B cell (primary cell): Measurements from ENCODE around the gene SLC6A4. TPM values are rescaled to one million over a fixed set of nuclear protein-coding genes. Genes with fewer than 3 reads are reported as not detected.

Source experiments
- ATAC-seq: fragments of 200-7000 bp; cut with Tn5 transposase; one replicate; pipeline ENCODE4 v1.10.0; 2021; ENCODE audit warnings: low read depth, mild to moderate bottlenecking, moderate number of reproducible peaks, moderate library complexity
- CTCF ChIA-PET: fragments of 350-600 bp; sonication (Branson Sonifier 250); formaldehyde crosslinking; loops from one replicate; lab custom pipeline; 2021; ENCODE audit warnings: antibody characterized with exemption, inconsistent platforms; lab: Charles Lee
- POLR2A ChIA-PET: fragments of 350-600 bp; sonication (Branson Sonifier 250); formaldehyde crosslinking; loops from one replicate; lab custom pipeline; 2021; ENCODE audit warnings: antibody characterized with exemption; lab: Charles Lee
- DNase-seq: peaks from one replicate; pipeline ENCODE4 v3.0.0; 2013
- H2AFZ ChIP-seq: 2 replicates; pipeline ENCODE4 v1.6.1; 2012; ENCODE audit warnings: mild to moderate bottlenecking, low read depth, low read length; ENCODE audit not compliant: insufficient read depth, poor library complexity, severe bottlenecking
- H3K27ac ChIP-seq, 2 donors: 1 replicate in 1 of 2; 2 replicates in 1 of 2; pipeline ENCODE4 v1.5.1; 2012 to 2013; ENCODE audit warnings: low read length in 2 of 2, mild to moderate bottlenecking in 2 of 2, moderate library complexity in 1 of 2
- H3K27me3 ChIP-seq, 4 experiments: fragments of 200-600 bp in 1 of 4; sonication (generic) in 1 of 4; replicated peaks in 1 of 4; 1 replicate in 2 of 4; 2 replicates in 2 of 4; pipeline versions ENCODE4 v1.6.1 to v1.7.0; 2013 to 2016; ENCODE audit warnings: low read length in 3 of 4, mild to moderate bottlenecking in 2 of 4, mixed read lengths in 1 of 4, moderate library complexity in 1 of 4; ENCODE audit not compliant: insufficient read depth in 4 of 4, control insufficient read depth in 3 of 4; ENCODE audit errors: control extremely low read depth in 1 of 4
- H3K36me3 ChIP-seq, 2 experiments: replicated peaks in 1 of 2; 1 replicate in 1 of 2; 2 replicates in 1 of 2; pipeline versions ENCODE4 v1.6.1 to v1.7.1; 2013; ENCODE audit warnings: low read length in 1 of 2; ENCODE audit not compliant: insufficient read depth in 2 of 2, control insufficient read depth in 1 of 2; ENCODE audit errors: control extremely low read depth in 1 of 2, extremely low read depth in 1 of 2
- H3K4me1 ChIP-seq, 2 donors: fragments of 200-600 bp in 1 of 2; sonication (generic) in 1 of 2; 1 replicate in 1 of 2; 2 replicates in 1 of 2; pipeline versions ENCODE4 v1.5.1 to v1.6.1; 2013 to 2017; ENCODE audit warnings: low read length in 2 of 2; ENCODE audit not compliant: control insufficient read depth in 2 of 2, insufficient read depth in 2 of 2
- H3K4me2 ChIP-seq: replicated peaks from 2 replicates; pipeline ENCODE3; 2012; ENCODE audit warnings: mild to moderate bottlenecking, low read depth, low read length; ENCODE audit not compliant: poor library complexity, severe bottlenecking
- H3K4me3 ChIP-seq, 5 experiments: fragments of 200-600 bp in 1 of 5; sonication (generic) in 1 of 5; 1 replicate in 3 of 5; 2 replicates in 2 of 5; pipeline versions ENCODE4 v1.5.1 to v1.7.0; 2011 to 2016; ENCODE audit warnings: low read length in 4 of 5, mild to moderate bottlenecking in 4 of 5, low read depth in 2 of 5, control low read depth in 1 of 5, moderate library complexity in 1 of 5; ENCODE audit not compliant: insufficient read depth in 1 of 5; ENCODE audit errors: control extremely low read depth in 1 of 5, extremely low read depth in 1 of 5
- H3K79me2 ChIP-seq: fragments of 200-600 bp; sonication (generic); one replicate; pipeline ENCODE4 v1.6.0; 2016; ENCODE audit warnings: low read length; ENCODE audit not compliant: control insufficient read depth, insufficient read depth
- H3K9ac ChIP-seq: fragments of 200-600 bp; sonication (generic); 2 replicates; pipeline ENCODE4 v1.6.1; 2017; ENCODE audit warnings: mild to moderate bottlenecking, low read length, moderate library complexity
- H3K9me3 ChIP-seq, 3 donors: one replicate each; pipeline versions ENCODE4 v1.6.1 to v1.7.1; 2013; ENCODE audit warnings: low read length in 2 of 3; ENCODE audit not compliant: control insufficient read depth in 2 of 3, insufficient read depth in 1 of 3; ENCODE audit errors: control extremely low read depth in 1 of 3
- H4K20me1 ChIP-seq: 2 replicates; pipeline ENCODE4 v1.6.0; 2012; ENCODE audit warnings: mild to moderate bottlenecking, low read length; ENCODE audit not compliant: insufficient read depth, control insufficient read depth, poor library complexity, severe bottlenecking
- H3K27ac Mint-ChIP-seq: one replicate; pipeline ENCODE4 v1.8.0; 2021; ENCODE audit warnings: mixed read lengths
- H3K27me3 Mint-ChIP-seq: one replicate; pipeline ENCODE4 v1.8.0; 2021; ENCODE audit warnings: mixed read lengths
- H3K4me1 Mint-ChIP-seq: one replicate; pipeline ENCODE4 v1.8.0; 2021; ENCODE audit warnings: mixed read lengths
- H3K4me3 Mint-ChIP-seq: one replicate; pipeline ENCODE4 v1.8.0; 2021; ENCODE audit warnings: mixed read lengths
- H3K9me3 Mint-ChIP-seq: one replicate; pipeline ENCODE4 v1.8.0; 2022; ENCODE audit warnings: mixed read lengths; ENCODE audit not compliant: insufficient read depth
- EZH2 ChIP-seq: IDR thresholded peaks from 2 replicates; pipeline ENCODE4 v1.6.1; 2012; ENCODE audit warnings: borderline replicate concordance, low read depth, mild to moderate bottlenecking, moderate library complexity, low read length; ENCODE audit not compliant: insufficient read depth, poor library complexity, severe bottlenecking
- WGBS: methylation state at CpG from one replicate; pipeline ENCODE4 v1.1.5; 2013; ENCODE audit warnings: missing lambda C conversion rate; ENCODE audit not compliant: insufficient coverage; 5-methylcytosine and 5-hydroxymethylcytosine counted together
- intact Hi-C: fragments of 100-400 bp; cut with micrococcal nuclease; formaldehyde crosslinking; loops from one replicate; pipeline ENCODE4 v1.10.0; 2022
- polyA plus RNA-seq: library from polyadenylated mRNA; depleted of rRNA; stranded (reverse); fragments of >200 nt; gene quantifications from 2 replicates; pipeline ENCODE4 v1.2.3, GENCODE V29; 2012
- total RNA-seq, 2 donors: library from RNA; stranded (reverse); fragments of 120-200 nt in 1 of 2; gene quantifications; 1 replicate in 1 of 2; 2 replicates in 1 of 2; pipeline versions ENCODE4 v1.2.3 to v1.2.4, GENCODE V29; 2013 to 2022
- TF ChIP-seq, protein P1 (sequence below): fragments of 200-600 bp; IDR thresholded peaks from one replicate; pipeline ENCODE4 v1.8.0; 2022; ENCODE audit warnings: antibody characterized with exemption, mild to moderate bottlenecking

SLC6A4 gene
- total and polyA plus RNA-seq, 2 donors (not counting 1 experiment from before 2014, with no cell fraction given) = not detected

DNA sequence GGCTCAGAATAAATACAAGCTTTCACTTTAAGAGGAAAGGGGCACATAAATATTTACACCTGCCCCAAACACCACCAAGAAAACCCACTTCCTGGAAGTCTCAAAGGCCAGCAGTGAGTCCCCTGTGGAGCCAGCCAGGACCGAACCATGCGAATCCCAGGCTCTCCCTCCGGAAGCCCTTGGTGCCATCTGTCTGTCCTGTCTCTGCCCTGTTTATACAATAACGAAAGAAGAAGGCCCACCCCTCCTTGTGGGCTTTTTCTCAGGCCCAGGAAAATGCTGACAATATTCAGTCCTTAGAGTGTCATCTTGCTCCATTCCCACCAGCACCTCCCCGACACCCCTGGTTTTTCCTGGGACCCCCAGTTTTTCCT lies 3.6 kb upstream of the SLC6A4 start:
- no peak for TF ChIP-seq EZH2
- TF ChIP-seq, protein P1, sequence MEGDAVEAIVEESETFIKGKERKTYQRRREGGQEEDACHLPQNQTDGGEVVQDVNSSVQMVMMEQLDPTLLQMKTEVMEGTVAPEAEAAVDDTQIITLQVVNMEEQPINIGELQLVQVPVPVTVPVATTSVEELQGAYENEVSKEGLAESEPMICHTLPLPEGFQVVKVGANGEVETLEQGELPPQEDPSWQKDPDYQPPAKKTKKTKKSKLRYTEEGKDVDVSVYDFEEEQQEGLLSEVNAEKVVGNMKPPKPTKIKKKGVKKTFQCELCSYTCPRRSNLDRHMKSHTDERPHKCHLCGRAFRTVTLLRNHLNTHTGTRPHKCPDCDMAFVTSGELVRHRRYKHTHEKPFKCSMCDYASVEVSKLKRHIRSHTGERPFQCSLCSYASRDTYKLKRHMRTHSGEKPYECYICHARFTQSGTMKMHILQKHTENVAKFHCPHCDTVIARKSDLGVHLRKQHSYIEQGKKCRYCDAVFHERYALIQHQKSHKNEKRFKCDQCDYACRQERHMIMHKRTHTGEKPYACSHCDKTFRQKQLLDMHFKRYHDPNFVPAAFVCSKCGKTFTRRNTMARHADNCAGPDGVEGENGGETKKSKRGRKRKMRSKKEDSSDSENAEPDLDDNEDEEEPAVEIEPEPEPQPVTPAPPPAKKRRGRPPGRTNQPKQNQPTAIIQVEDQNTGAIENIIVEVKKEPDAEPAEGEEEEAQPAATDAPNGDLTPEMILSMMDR = no peak
- Histone ChIP-seq H3K4me2 (no peak overlapping the region), H3K4me1 (peaks cover 28 to 35% of the 10 kb centered on the region in 2 donors), H3K4me3 (no peak overlapping the region), H3K9me3 (peaks cover 0 to 4% (median 0%) of the 10 kb centered on the region in 3 donors), H3K36me3 (no peaks in the 10 kb centered on the region), H4K20me1 (no peaks in the 10 kb centered on the region), H3K9ac (no peak overlapping the region), H3K27ac (no peak overlapping the region), H2AFZ (no peak overlapping the region), H3K79me2 (no peaks in the 10 kb centered on the region), H3K27me3 (peaks cover 0 to 48% (median 20%) of the 10 kb centered on the region in 4 experiments)
- H3K9me3 Mint-ChIP-seq = no peaks in the 10 kb centered on the region
- CTCF ChIA-PET = interaction anchor here (1.5 kb wide), 1 partner anchor 114 kb away, joined by 6 read pairs; no protein-coding TSS in a partner anchor
- H3K4me1 Mint-ChIP-seq = peaks cover 24% of the 10 kb centered on the region
- DNase-seq (no peak), ATAC-seq (no peak)
- peaks cover 49% of the 10 kb centered on the region for H3K27me3 Mint-ChIP-seq
- intact Hi-C loops = no loop called here
- POLR2A ChIA-PET = no interaction called here
- no peak overlapping the region for H3K4me3 Mint-ChIP-seq
- WGBS = 81% methylated on average over 5 of the region's 5 CpGs
- no peak overlapping the region for H3K27ac Mint-ChIP-seq

DNA sequence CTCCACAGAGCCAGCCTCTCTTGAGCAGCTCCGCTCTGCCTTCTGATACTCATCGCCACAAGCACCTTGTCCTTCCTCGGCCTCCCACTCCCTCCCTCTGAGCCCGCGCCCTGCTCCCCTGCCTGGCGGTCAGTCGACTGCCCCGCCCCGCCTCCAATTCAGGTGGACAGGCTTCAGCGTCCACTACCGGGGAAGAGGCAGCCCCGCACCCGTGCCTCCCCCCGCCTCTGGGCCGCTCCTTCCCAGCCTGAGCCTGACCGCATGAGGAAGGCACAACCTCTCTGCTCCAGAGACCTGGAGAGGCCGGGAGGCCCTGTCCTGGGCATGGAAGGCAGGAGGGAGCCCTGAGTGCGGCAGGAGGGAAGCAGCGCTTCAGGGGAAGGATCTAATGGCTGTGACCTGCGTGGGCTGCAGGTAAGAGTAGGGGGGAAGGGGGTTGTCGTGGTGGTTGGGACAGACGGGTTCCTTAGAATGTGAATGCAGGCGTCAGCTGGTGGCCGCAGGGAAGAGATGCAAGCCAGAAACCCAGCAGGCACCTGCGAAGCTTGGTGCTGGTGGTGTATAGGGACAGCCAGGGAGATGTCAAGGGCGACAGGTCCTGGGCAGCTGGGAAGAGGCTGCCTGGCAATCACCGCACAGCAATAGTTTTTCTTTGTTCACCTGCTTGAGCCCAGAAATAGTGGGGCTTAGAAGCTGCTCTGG lies 3.0 kb upstream of the SLC6A4 start:
- Mint-ChIP-seq H3K4me1 (peaks cover 24% of the 10 kb centered on the region), H3K27me3 (peaks cover 53% of the 10 kb centered on the region), H3K27ac (peak overlapping the region; percentile 53), H3K9me3 (no peaks in the 10 kb centered on the region), H3K4me3 (no peak overlapping the region)
- no peak overlapping the region for H3K4me3 ChIP-seq
- H3K27ac ChIP-seq = no peak overlapping the region
- no peak for ATAC-seq
- DNase-seq = no peak
- CTCF ChIA-PET = interaction anchor here (0.7 to 1.5 kb wide), 2 partner anchors 113 to 136 kb away, joined by 3 to 6 read pairs; no protein-coding TSS in a partner anchor
- H3K79me2 ChIP-seq = no peaks in the 10 kb centered on the region
- intact Hi-C loops = no loop called here
- POLR2A ChIA-PET = no interaction called here
- peaks cover 0 to 50% (median 20%) of the 10 kb centered on the region in 4 experiments for H3K27me3 ChIP-seq
- H3K4me1 ChIP-seq = peaks cover 28 to 35% of the 10 kb centered on the region in 2 donors
- TF ChIP-seq, protein P1 = no peak
- no peak for TF ChIP-seq EZH2
- H3K9ac ChIP-seq = no peak overlapping the region
- peaks cover 0 to 4% (median 0%) of the 10 kb centered on the region in 3 donors for H3K9me3 ChIP-seq
- H3K4me2 ChIP-seq = no peak overlapping the region
- no peaks in the 10 kb centered on the region for H3K36me3 ChIP-seq
- no peaks in the 10 kb centered on the region for H4K20me1 ChIP-seq
- no peak overlapping the region for H2AFZ ChIP-seq
- 36% methylated on average over 27 of the region's 27 CpGs for WGBS
